ENCODE measurements around the gene E2F2. TPM values are rescaled to one million over a fixed set of nuclear protein-coding genes. Genes with fewer than 3 reads are reported as not detected.

The E2F2 gene
- total RNA-seq, 1 experiment from 2014 or later, result 5.1 TPM

DNA sequence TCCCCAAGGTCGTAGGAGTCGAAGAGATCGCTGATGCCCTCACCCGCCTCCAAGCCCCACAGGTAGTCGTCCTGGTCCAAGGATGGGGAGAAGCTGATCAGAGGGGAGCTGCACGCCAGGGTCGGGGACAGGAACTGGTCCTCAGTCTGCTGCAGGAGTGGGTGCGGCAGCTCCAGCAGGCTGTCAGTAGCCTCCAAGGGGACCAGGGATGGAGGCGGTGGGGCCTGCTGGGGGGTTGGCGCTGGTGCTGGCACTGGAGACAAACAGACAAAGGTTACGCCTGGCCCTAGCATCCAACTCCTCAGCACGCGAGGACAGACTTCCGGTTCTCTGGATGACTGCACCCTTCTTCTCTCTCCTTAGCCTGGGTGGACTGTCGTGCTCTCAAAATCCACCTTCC is 21.1 kb downstream of the E2F2 start:
- peak overlapping the region in 1 of 3 experiments; percentile 29; a peak in 1 of 7 replicates for H3K27ac Mint-ChIP-seq
- no peak for DNase-seq
- Histone ChIP-seq H2BK120ac (ENCODE audit: low read depth, low read length, poor library complexity, severe bottlenecking) (no peak overlapping the region), H2BK15ac (ENCODE audit: low read depth, low read length) (no peak overlapping the region), H3K27ac (ENCODE audit: insufficient read length, low read depth, low read length) (no peak overlapping the region), H3K23ac (ENCODE audit: insufficient read length, low read depth, low read length) (no peak overlapping the region), H2BK5ac (ENCODE audit: insufficient read length, low read length) (no peak overlapping the region), H3K23me2 (ENCODE audit: insufficient read length, low read depth, low read length, poor library complexity, severe bottlenecking) (no peaks in the 10 kb centered on the region), H4K20me1 (ENCODE audit: control insufficient read depth, insufficient read depth, insufficient read length) (no peaks in the 10 kb centered on the region), H3K4me2 (ENCODE audit: insufficient read depth, insufficient read length, low read length) (no peak overlapping the region), H3K56ac (ENCODE audit: insufficient read length, low read depth, low read length) (no peak overlapping the region), H4K5ac (ENCODE audit: insufficient read length, low read depth, low read length) (no peak overlapping the region), H3K4me1 (ENCODE audit: insufficient read depth, low read length) (no peaks in the 10 kb centered on the region), H3K79me1 (ENCODE audit: insufficient read depth, low read depth, low read length, poor library complexity, severe bottlenecking) (no peaks in the 10 kb centered on the region), H3K18ac (ENCODE audit: insufficient read length, low read depth, low read length) (no peak overlapping the region), H3K4ac (ENCODE audit: low read depth, low read length) (no peak overlapping the region), H3K9ac (ENCODE audit: extremely low read depth, insufficient read length, low read length) (no peak overlapping the region), H3K9me3 (ENCODE audit: control insufficient read depth, low read depth, low read length) (no peaks in the 10 kb centered on the region), H2AK5ac (ENCODE audit: insufficient read length, low read length) (no peak overlapping the region), H2BK12ac (ENCODE audit: insufficient read length, low read depth, low read length) (no peak overlapping the region), H3K14ac (ENCODE audit: insufficient read depth, low read length) (no peak overlapping the region), H2BK20ac (ENCODE audit: low read depth, low read length, poor library complexity, severe bottlenecking) (no peak overlapping the region), H2AFZ (ENCODE audit: low read length) (no peak overlapping the region), H3K79me2 (ENCODE audit: insufficient read depth, low read length) (no peaks in the 10 kb centered on the region), H3T11ph (ENCODE audit: low read length) (no peak overlapping the region), H3K27me3 (ENCODE audit: insufficient read depth, low read length) (no peaks in the 10 kb centered on the region), H4K8ac (replicated peaks; ENCODE audit: insufficient read length, low read depth, low read length) (no peak overlapping the region), H4K91ac (ENCODE audit: insufficient read length, low read depth, low read length) (no peak overlapping the region)
- H3K9me3 Mint-ChIP-seq, result no peaks in the 10 kb centered on the region
- H3K36me3 Mint-ChIP-seq (ENCODE audit: insufficient read depth in 1 of 3, low read depth in 3 of 3), result peaks cover 6 to 25% (median 23%) of the 10 kb centered on the region in 3 experiments; a peak in 6 of 7 replicates
- WGBS (ENCODE audit: extremely low coverage, insufficient read length, low lambda C conversion rate), result no CpG with 5 or more reads among the region's 15 CpGs
- TF ChIP-seq CTCF (conservative IDR thresholded peaks at IDR 0.05), result no peak
- no peaks in the 10 kb centered on the region for H3K27me3 Mint-ChIP-seq (ENCODE audit: low read depth)
- peaks cover 3% of the 10 kb centered on the region in 2 experiments; a peak in 3 of 4 replicates for H3K4me1 Mint-ChIP-seq
- no peak overlapping the region for H3K4me3 Mint-ChIP-seq
